GM12878 (cell line): ENCODE measurements around the gene RALGPS1. TPM values are rescaled to one million over a fixed set of nuclear protein-coding genes. Genes with fewer than 3 reads are reported as not detected.

Source experiments
- ATAC-seq: fragments of 200-7000 bp; cut with Tn5 transposase; 3 replicates; pipeline ENCODE4 v1.9.1; 2020; ENCODE audit warnings: mild to moderate bottlenecking, moderate library complexity
- BruUV-seq: library from RNA; stranded (reverse); fragments of 400-500 nt; replicated peaks from 2 replicates; lab custom pipeline; 2021; lab: Mats Ljungman, UMichigan
- CTCF ChIA-PET: fragments of 300-600 bp; sonication (Branson Sonifier 250); formaldehyde crosslinking; extraction: SDS; loops from one replicate; lab custom pipeline; 2021; ENCODE audit warnings: inconsistent platforms; lab: Yijun Ruan, JAX
- POLR2A ChIA-PET: fragments of 350-600 bp; formaldehyde crosslinking; extraction: SDS; loops from one replicate; lab custom pipeline; 2021; ENCODE audit warnings: inconsistent platforms; lab: Charles Lee
- RAD21 ChIA-PET: fragments of 300-600 bp; sonication (Branson Sonifier 250); formaldehyde crosslinking; loops from one replicate; lab custom pipeline; 2023; ENCODE audit warnings: antibody characterized with exemption; ENCODE audit not compliant: unreplicated experiment; lab: Charles Lee
- SMC1A ChIA-PET: fragments of 300-600 bp; sonication (Branson Sonifier 250); formaldehyde crosslinking; loops from one replicate; lab custom pipeline; 2023; ENCODE audit not compliant: unreplicated experiment, uncharacterized antibody; lab: Charles Lee
- DNase-seq: peaks from one replicate; pipeline ENCODE4 v3.0.0-alpha.2; 2011; ENCODE audit warnings: low read depth, low spot score
- FAIRE-seq: peaks from 3 replicates; lab custom pipeline; 2011; peaks lifted over from hg19 to GRCh38; lab: Jason Lieb, UNC
- H2AFZ ChIP-seq: 2 replicates; pipeline ENCODE4 v1.6.0; 2011; ENCODE audit warnings: low read depth, low read length, control low read depth; ENCODE audit not compliant: control insufficient read depth
- H3K27ac ChIP-seq: 2 replicates; pipeline ENCODE4 v1.5.1; 2011; ENCODE audit warnings: control low read depth; ENCODE audit not compliant: control insufficient read depth, insufficient read depth
- H3K27me3 ChIP-seq, 2 experiments: replicated peaks in 1 of 2; 2 replicates each; pipeline versions ENCODE4 v1.6.0 to v1.6.1; 2011; ENCODE audit warnings: low read length in 1 of 2; ENCODE audit not compliant: control insufficient read depth in 2 of 2, insufficient read depth in 2 of 2
- H3K36me3 ChIP-seq, 2 experiments: 2 replicates each; pipeline ENCODE4 v1.5.1; 2011; ENCODE audit warnings: low read length in 1 of 2; ENCODE audit not compliant: control insufficient read depth in 2 of 2, insufficient read depth in 2 of 2
- H3K4me1 ChIP-seq: 2 replicates; pipeline ENCODE4 v1.6.1; 2011; ENCODE audit warnings: mild to moderate bottlenecking, low read length, moderate library complexity, mixed read lengths; ENCODE audit not compliant: control insufficient read depth, insufficient read depth
- H3K4me2 ChIP-seq: 2 replicates; pipeline ENCODE4 v1.6.0; 2011; ENCODE audit warnings: control low read depth; ENCODE audit not compliant: control insufficient read depth, insufficient read depth
- H3K4me3 ChIP-seq: fragments of 200-600 bp; sonication (generic); 2 replicates; pipeline ENCODE4 v1.5.1; 2016
- H3K79me2 ChIP-seq: 2 replicates; pipeline ENCODE4 v1.6.0; 2011; ENCODE audit warnings: low read length; ENCODE audit not compliant: control insufficient read depth, insufficient read depth
- H3K9ac ChIP-seq: 2 replicates; pipeline ENCODE4 v1.8.0; 2011; ENCODE audit warnings: low read length, control low read depth, mixed read lengths; ENCODE audit not compliant: control insufficient read depth, insufficient read depth
- H3K9me3 ChIP-seq: replicated peaks from 3 replicates; pipeline ENCODE4 v1.5.1; 2011; ENCODE audit warnings: mild to moderate bottlenecking, low read length; ENCODE audit not compliant: control insufficient read depth, insufficient read depth
- H4K20me1 ChIP-seq: 2 replicates; pipeline ENCODE4 v1.6.0; 2011; ENCODE audit not compliant: control insufficient read depth, insufficient read depth
- ATF2 ChIP-seq: IDR thresholded peaks from 2 replicates; pipeline ENCODE4 v1.6.1; 2012; ENCODE audit warnings: low read length, inconsistent platforms
- ATF7 ChIP-seq: fragments of 450-650 bp; IDR thresholded peaks from 2 replicates; pipeline ENCODE4 v1.6.1; 2016; ENCODE audit warnings: low read depth, mild to moderate bottlenecking
- CEBPZ ChIP-seq: fragments of 150-350 bp; IDR thresholded peaks from 2 replicates; pipeline ENCODE4 v1.6.1; 2016; ENCODE audit warnings: low read depth, low read length
- ESRRA ChIP-seq: IDR thresholded peaks from 2 replicates; pipeline ENCODE4 v1.6.1; 2012; ENCODE audit warnings: mild to moderate bottlenecking, low read length, improper control_type of control experiment
- FOS ChIP-seq: IDR thresholded peaks from 3 replicates; pipeline ENCODE4 v1.6.1; 2011; ENCODE audit warnings: borderline replicate concordance; ENCODE audit not compliant: insufficient read length; ENCODE audit errors: extremely low read depth
- HDAC6 ChIP-seq: fragments of 200-600 bp; sonication (generic); IDR thresholded peaks from one replicate; pipeline ENCODE4 v1.8.0; 2017; ENCODE audit warnings: antibody characterized with exemption; ENCODE audit not compliant: unreplicated experiment
- PBX3 ChIP-seq: IDR thresholded peaks from 2 replicates; pipeline ENCODE4 v1.6.1; 2011; ENCODE audit warnings: mild to moderate bottlenecking, low read depth, low read length, moderate library complexity; ENCODE audit not compliant: insufficient replicate concordance
- POLR2AphosphoS5 ChIP-seq: IDR thresholded peaks from 2 replicates; pipeline ENCODE4 v1.6.1; 2011; ENCODE audit warnings: mild to moderate bottlenecking, low read length, inconsistent platforms
- RAD21 ChIP-seq: IDR thresholded peaks from 2 replicates; pipeline ENCODE4 v1.6.1; 2011; ENCODE audit warnings: mild to moderate bottlenecking, low read depth, low read length, moderate library complexity; ENCODE audit not compliant: insufficient read depth
- RELA ChIP-seq: fragments of 450-650 bp; IDR thresholded peaks from 2 replicates; pipeline ENCODE4 v1.8.0; 2014; ENCODE audit warnings: borderline replicate concordance; ENCODE audit not compliant: partially characterized antibody
- SREBF1 ChIP-seq: IDR thresholded peaks from 2 replicates; pipeline ENCODE4 v1.6.1; 2012; ENCODE audit warnings: mild to moderate bottlenecking, low read length
- STAT3 ChIP-seq: IDR thresholded peaks from 2 replicates; pipeline ENCODE4 v1.6.1; 2011; ENCODE audit warnings: low read depth, low read length, improper control_type of control experiment
- TCF7 ChIP-seq: IDR thresholded peaks from 2 replicates; pipeline ENCODE4 v1.6.1; 2014; ENCODE audit warnings: antibody characterized with exemption, borderline replicate concordance
- ZNF207 ChIP-seq: fragments of 450-650 bp; IDR thresholded peaks from 2 replicates; pipeline ENCODE4 v1.6.1; 2014; ENCODE audit warnings: antibody characterized with exemption, mild to moderate bottlenecking, borderline replicate concordance
- ZNF622 ChIP-seq: fragments of 450-650 bp; IDR thresholded peaks from 2 replicates; pipeline ENCODE4 v1.6.1; 2017; ENCODE audit warnings: mild to moderate bottlenecking, inconsistent platforms
- WGBS: methylation state at CpG from one replicate; pipeline ENCODE4 v1.1.6; 2016; ENCODE audit warnings: low lambda C conversion rate; ENCODE audit not compliant: insufficient replicate concordance, insufficient coverage; ENCODE audit errors: missing lambda C conversion rate; 5-methylcytosine and 5-hydroxymethylcytosine counted together
- in situ Hi-C: fragments of 300-500 bp; cut with MboI; formaldehyde crosslinking; loops from 9 replicates; pipeline ENCODE4 v1.14.3; 2018; ENCODE audit warnings: mixed read lengths
- intact Hi-C: fragments of 100-400 bp; cut with micrococcal nuclease; formaldehyde crosslinking; loops from one replicate; pipeline ENCODE4 v1.14.2; 2022; ENCODE audit not compliant: unreplicated experiment
- polyA plus RNA-seq, 11 experiments: library from polyadenylated mRNA; depleted of rRNA in 4 of 11; unstranded in 6 of 11; stranded (reverse) in 5 of 11; fragments of >200 nt; fragmentation: Nextera tagmentation in 4 of 11; fragmentation: Illumina TruSeq in 1 of 11; extraction: Ambion mirVana in 4 of 11; extraction: Trizol in 1 of 11; gene quantifications; 1 replicate in 1 of 11; 2 replicates in 10 of 11; pipeline versions ENCODE4 v1.2.1 to v1.2.3, GENCODE V29; 2011 to 2016; ENCODE audit warnings: inconsistent platforms in 2 of 11, missing spikeins in 2 of 11, low read depth in 1 of 11
- total RNA-seq, 4 experiments: library from RNA; depleted of rRNA in 3 of 4; stranded (reverse); fragments of >200 nt in 3 of 4; fragmentation: Illumina TruSeq in 1 of 4; extraction: Trizol in 1 of 4; gene quantifications; 2 replicates each; pipeline versions ENCODE4 v1.2.1 to v1.2.3, GENCODE V29; 2013 to 2021

Gene RALGPS1
- total and polyA plus RNA-seq, 10 of the 15 experiments (the other 5 are each of a cell fraction or from before 2014, with no cell fraction given): 0.13 to 5.6 (median 2.7) TPM

- ChIA-PET CTCF (interaction anchor here (0.6 to 11.7 kb wide), 18 partner anchors 14 to 427 kb away, joined by 3 to 174 read pairs (median 8); no protein-coding TSS in a partner anchor), SMC1A (interaction anchor here (0.8 to 28.2 kb wide), 9 partner anchors 14 to 259 kb away, joined by 3 to 812 read pairs (median 26); no protein-coding TSS in a partner anchor), POLR2A (interaction anchor here (0.5 to 3.8 kb wide), 6 partner anchors 33 to 669 kb away, joined by 3 to 29 read pairs (median 4); no protein-coding TSS in a partner anchor), RAD21 (interaction anchor here (0.9 to 11.3 kb wide), 8 partner anchors 14 to 260 kb away, joined by 3 to 226 read pairs (median 28); partner anchors contain the start of gene SLC2A8)
- H4K20me1 ChIP-seq: no peaks in the 10 kb centered on the region
- H3K9ac ChIP-seq: no peak overlapping the region
- H2AFZ ChIP-seq: no peak overlapping the region
- in situ Hi-C loops (no loop called here), intact Hi-C loops (no loop called here)
- H3K36me3 ChIP-seq: no peaks in the 10 kb centered on the region
- no peaks in the 10 kb centered on the region for H3K79me2 ChIP-seq
- TF ChIP-seq ESRRA (no peak), HDAC6 (no peak), RAD21 (no peak), ZNF622 (no peak), CEBPZ (no peak), TCF7 (no peak), STAT3 (no peak), ZNF207 (no peak), RELA (no peak), SREBF1 (no peak), ATF7 (no peak), ATF2 (no peak), POLR2AphosphoS5 (no peak), PBX3 (no peak), FOS (no peak)
- no peak for FAIRE-seq
- no peak overlapping the region for H3K4me3 ChIP-seq
- no peaks in the 10 kb centered on the region for H3K9me3 ChIP-seq
- peaks cover 6% of the 10 kb centered on the region for H3K4me1 ChIP-seq
- no peak for ATAC-seq
- DNase-seq: no peak
- no peak overlapping the region for H3K27ac ChIP-seq
- WGBS: 54% methylated on average over 10 of the region's 10 CpGs
- no peaks in the 10 kb centered on the region for H3K27me3 ChIP-seq
- BruUV-seq: no TSS peak
- no peak overlapping the region for H3K4me2 ChIP-seq
Observed at GRCh38 chr9:127200106-127200862, 285.7 kb downstream of the RALGPS1 start.
